ENCODE data around the gene DNAJC16.

Gene DNAJC16

GRCh38 chr1:15605398-15606383 is 79.0 kb downstream of the DNAJC16 start:
- no peak for FAIRE-seq
- DNase-seq (ENCODE audit: insufficient read length, low spot score) = no peak
- TF ChIP-seq POLR2A (IDR thresholded peaks at IDR 0.05; ENCODE audit: low read depth, low read length) (no peak), POU2F2 (IDR thresholded peaks at IDR 0.05; ENCODE audit: low read depth, low read length) (no peak)

GRCh38 chr1:15609631-15610030 is 83.0 kb downstream of the DNAJC16 start:
- TF ChIP-seq POU2F2 (IDR thresholded peaks at IDR 0.05; ENCODE audit: low read depth, low read length) = no peak
- TF ChIP-seq POLR2A (IDR thresholded peaks at IDR 0.05; ENCODE audit: low read depth, low read length) = no peak
- no peak for TF ChIP-seq SPI1 (IDR thresholded peaks at IDR 0.05; ENCODE audit: low read depth, low read length)
- TF ChIP-seq POLR2AphosphoS5 (IDR thresholded peaks at IDR 0.05; ENCODE audit: low read depth, low read length) = no peak
- TF ChIP-seq TAF1 (IDR thresholded peaks at IDR 0.05; ENCODE audit: low read depth, low read length) = no peak
- TF ChIP-seq PAX5 (IDR thresholded peaks at IDR 0.05; ENCODE audit: insufficient read depth, low read length, severe bottlenecking) = no peak
- no peak for FAIRE-seq
- no peak for DNase-seq (ENCODE audit: insufficient read length, low spot score)

GRCh38 chr1:15610167-15610566 is 83.5 kb downstream of the DNAJC16 start:
- no peak for TF ChIP-seq TAF1 (IDR thresholded peaks at IDR 0.05; ENCODE audit: low read depth, low read length)
- no peak for TF ChIP-seq POLR2A (IDR thresholded peaks at IDR 0.05; ENCODE audit: low read depth, low read length)
- no peak for TF ChIP-seq POU2F2 (IDR thresholded peaks at IDR 0.05; ENCODE audit: low read depth, low read length)
- TF ChIP-seq PAX5 (IDR thresholded peaks at IDR 0.05; ENCODE audit: insufficient read depth, low read length, severe bottlenecking) = no peak
- no peak for TF ChIP-seq SPI1 (IDR thresholded peaks at IDR 0.05; ENCODE audit: low read depth, low read length)
- no peak for TF ChIP-seq POLR2AphosphoS5 (IDR thresholded peaks at IDR 0.05; ENCODE audit: low read depth, low read length)
- FAIRE-seq (no peak), DNase-seq (ENCODE audit: insufficient read length, low spot score) (no peak)

- no peak for DNase-seq (ENCODE audit: insufficient read length, low spot score)
- TF ChIP-seq POLR2A (IDR thresholded peaks at IDR 0.05; ENCODE audit: low read depth, low read length) = peak; percentile 0; the same call in 1 of the 2 replicates
- TF ChIP-seq POLR2AphosphoS5 (IDR thresholded peaks at IDR 0.05; ENCODE audit: low read depth, low read length) = no peak; the same call in 1 of the 2 replicates
- TF ChIP-seq TAF1 (IDR thresholded peaks at IDR 0.05; ENCODE audit: low read depth, low read length) = peak; percentile 40; the same call in 1 of the 2 replicates
- peak; percentile 9 for FAIRE-seq
Observed at GRCh38 chr1:15616373-15617172, 89.9 kb downstream of the DNAJC16 start.

DNA sequence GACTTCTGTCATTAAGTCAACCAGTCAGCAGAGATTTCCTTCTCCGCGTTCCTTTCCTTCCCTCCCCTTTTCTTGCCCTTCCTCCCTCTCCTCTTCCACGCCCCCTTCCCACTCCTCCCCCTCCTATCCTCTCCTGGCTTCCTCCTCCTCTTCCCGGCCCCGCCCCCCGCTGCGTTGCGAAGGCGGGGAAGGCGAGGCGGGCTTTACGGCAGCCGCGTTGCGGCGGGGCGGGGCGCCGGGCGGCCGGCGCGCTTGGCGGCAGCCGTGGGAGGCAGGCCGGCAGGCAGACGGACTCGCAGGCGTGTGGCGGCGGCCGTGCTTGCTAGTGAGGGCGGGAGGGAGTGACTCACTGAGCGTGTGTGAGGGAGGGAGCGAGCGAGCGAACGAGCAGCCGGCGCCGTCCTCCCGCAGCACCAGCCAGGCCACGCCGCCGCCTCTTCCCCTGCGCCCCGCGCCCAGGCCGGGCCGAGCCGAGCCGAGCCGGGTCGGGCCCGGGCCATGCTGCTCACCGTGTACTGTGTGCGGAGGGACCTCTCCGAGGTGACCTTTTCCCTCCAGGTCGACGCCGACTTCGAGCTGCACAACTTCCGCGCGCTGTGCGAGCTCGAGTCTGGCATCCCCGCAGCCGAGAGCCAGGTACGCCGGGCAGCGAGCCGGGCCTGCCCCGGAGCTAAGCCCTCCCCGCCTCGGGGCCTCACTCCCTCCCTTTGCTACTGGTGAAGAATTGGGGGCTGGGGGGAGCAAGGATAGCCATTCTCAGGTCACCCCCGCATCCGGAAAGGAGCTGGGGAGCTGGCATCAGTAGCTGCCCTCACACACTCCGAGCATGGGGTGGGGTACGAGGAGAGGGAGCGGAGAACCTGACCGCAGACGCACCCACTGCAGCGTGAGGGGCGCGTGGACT is 90.8 kb downstream of the DNAJC16 start, which contains the start of gene DDI2:
Gene DDI2, plus strand, starts transcription at position 286 of the 904 bp plus-strand sequence. Its CDS starts 213 bp downstream, at position 499.
- peak; percentile 99 for FAIRE-seq
- DNase-seq (ENCODE audit: insufficient read length, low spot score) = peak; percentile 86
- TF ChIP-seq PAX5 (IDR thresholded peaks at IDR 0.05; ENCODE audit: insufficient read depth, low read length, severe bottlenecking) (peak; percentile 3), POU2F2 (IDR thresholded peaks at IDR 0.05; ENCODE audit: low read depth, low read length) (no peak), POLR2A (IDR thresholded peaks at IDR 0.05; ENCODE audit: low read depth, low read length) (no peak; the same call in 1 of the 2 replicates), SPI1 (IDR thresholded peaks at IDR 0.05; ENCODE audit: low read depth, low read length) (no peak; the same call in 1 of the 2 replicates), TAF1 (IDR thresholded peaks at IDR 0.05; ENCODE audit: low read depth, low read length) (peak; percentile 76; the same call in 1 of the 2 replicates), POLR2AphosphoS5 (IDR thresholded peaks at IDR 0.05; ENCODE audit: low read depth, low read length) (peak; percentile 57)

DNA sequence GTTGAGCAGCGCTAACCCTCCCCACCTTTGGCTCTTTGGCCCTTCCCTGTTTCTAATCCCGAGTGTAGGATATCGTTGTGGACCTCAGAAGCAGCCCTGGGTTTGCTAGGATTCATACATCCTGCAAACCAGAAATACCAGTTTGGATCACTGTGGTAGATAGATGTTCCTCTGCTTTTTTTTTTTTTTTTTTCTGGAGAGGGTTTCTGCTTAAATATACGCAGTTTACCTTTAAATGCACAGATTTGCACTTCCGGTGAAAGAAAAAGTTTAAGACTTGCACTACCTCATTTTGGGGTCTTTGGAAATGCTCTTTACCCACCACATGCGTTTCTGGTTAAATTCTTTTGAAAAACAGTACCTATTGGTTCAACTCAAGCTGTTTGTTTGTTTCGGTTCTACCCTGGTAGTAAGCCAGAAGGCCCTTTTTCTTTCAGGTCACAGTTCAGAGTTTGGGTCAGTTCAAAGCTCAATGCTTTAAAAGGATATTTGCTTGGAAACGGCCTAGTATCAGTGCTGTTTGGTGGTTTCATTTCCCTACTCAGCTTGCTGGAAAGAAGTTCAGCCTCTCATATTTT is 91.5 kb downstream of the DNAJC16 start:
- DNase-seq (ENCODE audit: insufficient read length, low spot score) (peak; percentile 37), FAIRE-seq (peak; percentile 52)
- peak; percentile 85 for TF ChIP-seq SPI1 (IDR thresholded peaks at IDR 0.05; ENCODE audit: low read depth, low read length)
- TF ChIP-seq POU2F2 (IDR thresholded peaks at IDR 0.05; ENCODE audit: low read depth, low read length) = no peak
- TF ChIP-seq PAX5 (IDR thresholded peaks at IDR 0.05; ENCODE audit: insufficient read depth, low read length, severe bottlenecking) = no peak

GRCh38 chr1:15618655-15619525 is 92.2 kb downstream of the DNAJC16 start:
- FAIRE-seq (no peak), DNase-seq (ENCODE audit: insufficient read length, low spot score) (no peak)
- no peak for TF ChIP-seq PAX5 (IDR thresholded peaks at IDR 0.05; ENCODE audit: insufficient read depth, low read length, severe bottlenecking)
- TF ChIP-seq POU2F2 (IDR thresholded peaks at IDR 0.05; ENCODE audit: low read depth, low read length) = no peak
- no peak for TF ChIP-seq POLR2AphosphoS5 (IDR thresholded peaks at IDR 0.05; ENCODE audit: low read depth, low read length)
- no peak for TF ChIP-seq TAF1 (IDR thresholded peaks at IDR 0.05; ENCODE audit: low read depth, low read length)
- TF ChIP-seq SPI1 (IDR thresholded peaks at IDR 0.05; ENCODE audit: low read depth, low read length) = no peak
- no peak for TF ChIP-seq POLR2A (IDR thresholded peaks at IDR 0.05; ENCODE audit: low read depth, low read length)

GRCh38 chr1:15620155-15620545 is 93.5 kb downstream of the DNAJC16 start:
- TF ChIP-seq POLR2AphosphoS5 (IDR thresholded peaks at IDR 0.05; ENCODE audit: low read depth, low read length) (no peak), TAF1 (IDR thresholded peaks at IDR 0.05; ENCODE audit: low read depth, low read length) (no peak), SPI1 (IDR thresholded peaks at IDR 0.05; ENCODE audit: low read depth, low read length) (no peak), PAX5 (IDR thresholded peaks at IDR 0.05; ENCODE audit: insufficient read depth, low read length, severe bottlenecking) (no peak), POLR2A (IDR thresholded peaks at IDR 0.05; ENCODE audit: low read depth, low read length) (no peak), POU2F2 (IDR thresholded peaks at IDR 0.05; ENCODE audit: low read depth, low read length) (no peak)
- no peak for FAIRE-seq
- DNase-seq (ENCODE audit: insufficient read length, low spot score) = no peak
